Ectodermal cell (in vitro differentiated cells): Measurements from ENCODE around the gene RNU4-1. TPM values are rescaled to one million over a fixed set of nuclear protein-coding genes. Genes with fewer than 3 reads are reported as not detected.
A peak's percentile ranks its signal among the peaks of the same experiment; 100 is the strongest.
"Not testable (repeated sequence)": the region's sequence is repeated elsewhere in the genome, so short reads cannot be mapped to it uniquely, and the experiment has no call there.

Experiments used
- H3K27ac ChIP-seq: 2 replicates; pipeline ENCODE4 v1.7.0; 2013; ENCODE audit warnings: mild to moderate bottlenecking, low read depth, low read length; ENCODE audit not compliant: insufficient read depth, poor library complexity, severe bottlenecking
- H3K27me3 ChIP-seq: 2 replicates; pipeline ENCODE4 v1.7.0; 2013; ENCODE audit warnings: mild to moderate bottlenecking, low read length; ENCODE audit not compliant: insufficient read depth, control insufficient read depth, poor library complexity, severe bottlenecking
- H3K36me3 ChIP-seq: one replicate; pipeline ENCODE4 v1.7.0; 2013; ENCODE audit warnings: low read length; ENCODE audit not compliant: control insufficient read depth, insufficient read depth
- H3K4me1 ChIP-seq: one replicate; pipeline ENCODE4 v1.7.0; 2013; ENCODE audit warnings: low read length; ENCODE audit not compliant: control insufficient read depth, insufficient read depth
- H3K4me3 ChIP-seq: 2 replicates; pipeline ENCODE4 v1.7.0; 2013; ENCODE audit warnings: low read depth, low read length, control low read depth; ENCODE audit not compliant: insufficient read depth
- H3K9me3 ChIP-seq: 2 replicates; pipeline ENCODE4 v1.7.0; 2013; ENCODE audit warnings: mild to moderate bottlenecking, low read length, moderate library complexity; ENCODE audit not compliant: control insufficient read depth
- WGBS, 2 experiments: methylation state at CpG; one replicate each; pipeline ENCODE4 v1.1.7; 2013; ENCODE audit warnings: missing lambda C conversion rate in 2 of 2; 5-methylcytosine and 5-hydroxymethylcytosine counted together
- polyA plus RNA-seq, 4 experiments: library from polyadenylated mRNA; stranded (reverse); fragments of 50-300 nt; gene quantifications; one replicate each; pipeline ENCODE4 v1.2.3, GENCODE V29; 2013

The RNU4-1 gene
- 1,643 TPM for polyA plus RNA-seq (2013, experiment 1 of 4)
- polyA plus RNA-seq (2013, experiment 2 of 4): 1,666 TPM
- polyA plus RNA-seq (2013, experiment 3 of 4): 8,475 TPM
- 3,070 TPM for polyA plus RNA-seq (2013, experiment 4 of 4)

- Histone ChIP-seq H3K9me3 (no peaks in the 10 kb centered on the region), H3K36me3 (no peaks in the 10 kb centered on the region), H3K4me1 (no peaks in the 10 kb centered on the region), H3K4me3 (peak within 1 kb of the TSS; percentile 53), H3K27me3 (no peaks in the 10 kb centered on the region), H3K27ac (peak within 1 kb of the TSS; percentile 100)
- 1% methylated on average over 28 to 29 of the region's 29 CpGs for WGBS, 2 experiments
These were observed at the start of gene RNU4-1 for GRCh38 chr12:120292661-120293531. TSS of gene RNU4-1 (minus strand) at chr12:120293237.

GRCh38 chr12:120342175-120343038 is 49.4 kb upstream of the RNU4-1 start:
- peaks cover 2% of the 10 kb centered on the region for H3K9me3 ChIP-seq
- no peak overlapping the region for H3K27ac ChIP-seq

GRCh38 chr12:120339256-120339655 is 46.2 kb upstream of the RNU4-1 start:
- H3K27me3 ChIP-seq: no peaks in the 10 kb centered on the region
- 94 to 98% methylated on average over 4 of the region's 4 CpGs for WGBS, 2 experiments
- peaks cover 3% of the 10 kb centered on the region for H3K36me3 ChIP-seq
- no peak overlapping the region for H3K4me3 ChIP-seq
- H3K4me1 ChIP-seq: no peaks in the 10 kb centered on the region
- no peak overlapping the region for H3K27ac ChIP-seq
- peaks cover 2% of the 10 kb centered on the region for H3K9me3 ChIP-seq

More at GRCh38 chr12:120342175-120343038, 49.4 kb upstream of the RNU4-1 start:
- Histone ChIP-seq H3K27me3 (no peaks in the 10 kb centered on the region), H3K4me1 (no peaks in the 10 kb centered on the region), H3K36me3 (peaks cover 22% of the 10 kb centered on the region), H3K4me3 (no peak overlapping the region)
- 64 to 74% methylated on average over 29 of the region's 30 CpGs for WGBS, 2 experiments

- WGBS, 2 experiments: 85 to 90% methylated on average over 2 of the region's 2 CpGs
- Histone ChIP-seq H3K27me3 (no peaks in the 10 kb centered on the region), H3K4me1 (no peaks in the 10 kb centered on the region), H3K4me3 (no peak overlapping the region), H3K36me3 (no peaks in the 10 kb centered on the region), H3K9me3 (peaks cover 2% of the 10 kb centered on the region), H3K27ac (no peak overlapping the region)
These were observed 44.7 kb upstream of the RNU4-1 start for GRCh38 chr12:120337730-120338129.

- H3K27me3 ChIP-seq, H3K36me3 ChIP-seq, H3K4me3 ChIP-seq, H3K4me1 ChIP-seq, H3K27ac ChIP-seq, H3K9me3 ChIP-seq: not testable (repeated sequence)
- WGBS, 2 experiments: 80 to 88% methylated on average over 2 of the region's 2 CpGs
These were observed 43.4 kb upstream of the RNU4-1 start for GRCh38 chr12:120336392-120336791.

GRCh38 chr12:120335447-120335846 is 42.4 kb upstream of the RNU4-1 start:
- not testable (repeated sequence) for H3K4me3 ChIP-seq, H3K4me1 ChIP-seq, H3K27me3 ChIP-seq, H3K9me3 ChIP-seq, H3K27ac ChIP-seq, H3K36me3 ChIP-seq
- 17 to 35% methylated on average over 9 to 11 of the region's 12 CpGs for WGBS, 2 experiments

- 78 to 84% methylated on average over 6 to 7 of the region's 7 CpGs for WGBS, 2 experiments
- no peaks in the 10 kb centered on the region for H3K27me3 ChIP-seq
These were observed 39.5 kb upstream of the RNU4-1 start for GRCh38 chr12:120332523-120332922.

GRCh38 chr12:120332041-120332440 is 39.0 kb upstream of the RNU4-1 start:
- H3K36me3 ChIP-seq: no peaks in the 10 kb centered on the region
- no peak overlapping the region for H3K4me3 ChIP-seq
- H3K4me1 ChIP-seq: no peaks in the 10 kb centered on the region
- H3K27ac ChIP-seq: no peak overlapping the region
- H3K27me3 ChIP-seq: no peaks in the 10 kb centered on the region
- H3K9me3 ChIP-seq: no peaks in the 10 kb centered on the region
- 86 to 88% methylated on average over 5 of the region's 5 CpGs for WGBS, 2 experiments

More at GRCh38 chr12:120332523-120332922, 39.5 kb upstream of the RNU4-1 start:
- Histone ChIP-seq H3K4me1 (no peaks in the 10 kb centered on the region), H3K9me3 (no peaks in the 10 kb centered on the region), H3K27ac (no peak overlapping the region), H3K36me3 (no peaks in the 10 kb centered on the region), H3K4me3 (no peak overlapping the region)

- H3K36me3 ChIP-seq: no peaks in the 10 kb centered on the region
- no peaks in the 10 kb centered on the region for H3K4me1 ChIP-seq
- WGBS, 2 experiments: 72 to 80% methylated on average over 3 of the region's 3 CpGs
- H3K27ac ChIP-seq: no peak overlapping the region
- H3K4me3 ChIP-seq: no peak overlapping the region
- peaks cover under 1% of the 10 kb centered on the region for H3K27me3 ChIP-seq
- no peaks in the 10 kb centered on the region for H3K9me3 ChIP-seq
These were observed 38.4 kb upstream of the RNU4-1 start for GRCh38 chr12:120331390-120331789.

GRCh38 chr12:120328228-120328627 is 35.2 kb upstream of the RNU4-1 start:
- Histone ChIP-seq H3K36me3 (no peaks in the 10 kb centered on the region), H3K4me1 (no peaks in the 10 kb centered on the region), H3K27me3 (peaks cover 9% of the 10 kb centered on the region), H3K4me3 (no peak overlapping the region), H3K9me3 (no peaks in the 10 kb centered on the region), H3K27ac (no peak overlapping the region)
- 91 to 92% methylated on average over 4 of the region's 4 CpGs for WGBS, 2 experiments
